ENCODE results near the gene DPYSL4.

- TF ChIP-seq EZH2phosphoT487 (IDR thresholded peaks at IDR 0.05; ENCODE audit: borderline replicate concordance, low read length): no peak
- TF ChIP-seq, protein P1, sequence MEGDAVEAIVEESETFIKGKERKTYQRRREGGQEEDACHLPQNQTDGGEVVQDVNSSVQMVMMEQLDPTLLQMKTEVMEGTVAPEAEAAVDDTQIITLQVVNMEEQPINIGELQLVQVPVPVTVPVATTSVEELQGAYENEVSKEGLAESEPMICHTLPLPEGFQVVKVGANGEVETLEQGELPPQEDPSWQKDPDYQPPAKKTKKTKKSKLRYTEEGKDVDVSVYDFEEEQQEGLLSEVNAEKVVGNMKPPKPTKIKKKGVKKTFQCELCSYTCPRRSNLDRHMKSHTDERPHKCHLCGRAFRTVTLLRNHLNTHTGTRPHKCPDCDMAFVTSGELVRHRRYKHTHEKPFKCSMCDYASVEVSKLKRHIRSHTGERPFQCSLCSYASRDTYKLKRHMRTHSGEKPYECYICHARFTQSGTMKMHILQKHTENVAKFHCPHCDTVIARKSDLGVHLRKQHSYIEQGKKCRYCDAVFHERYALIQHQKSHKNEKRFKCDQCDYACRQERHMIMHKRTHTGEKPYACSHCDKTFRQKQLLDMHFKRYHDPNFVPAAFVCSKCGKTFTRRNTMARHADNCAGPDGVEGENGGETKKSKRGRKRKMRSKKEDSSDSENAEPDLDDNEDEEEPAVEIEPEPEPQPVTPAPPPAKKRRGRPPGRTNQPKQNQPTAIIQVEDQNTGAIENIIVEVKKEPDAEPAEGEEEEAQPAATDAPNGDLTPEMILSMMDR (IDR thresholded peaks at IDR 0.05; ENCODE audit: low read depth, low read length, poor library complexity, severe bottlenecking): no peak
Observed at GRCh38 chr10:132246296-132246695, 59.5 kb downstream of the DPYSL4 start.
